ENCODE results near the gene FAM177B.

The FAM177B gene

GRCh38 chr1:222736972-222737371 is at the start of gene FAM177B:
Gene FAM177B (plus strand): TSS chr1:222737202. CDS start chr1:222746546, 9,344 bp downstream.
- DNase-seq (ENCODE audit: low read depth), result no peak

- no peak for DNase-seq (ENCODE audit: low read depth)
These were observed 46.0 kb upstream of the FAM177B start for GRCh38 chr1:222691016-222691415.

- no peak for DNase-seq (ENCODE audit: low read depth)
These were observed 42.1 kb upstream of the FAM177B start for GRCh38 chr1:222694927-222695326.

GRCh38 chr1:222696741-222697140 is 40.3 kb upstream of the FAM177B start:
- DNase-seq (ENCODE audit: low read depth), result no peak

- DNase-seq (ENCODE audit: low read depth), result no peak
These were observed 39.8 kb upstream of the FAM177B start for GRCh38 chr1:222697203-222697602.

- DNase-seq (ENCODE audit: low read depth), result no peak
These were observed 39.2 kb upstream of the FAM177B start for GRCh38 chr1:222697826-222698225.

GRCh38 chr1:222702210-222702609 is 34.8 kb upstream of the FAM177B start:
- DNase-seq (ENCODE audit: low read depth), result no peak

GRCh38 chr1:222704260-222704659 is 32.7 kb upstream of the FAM177B start:
- no peak for DNase-seq (ENCODE audit: low read depth)

GRCh38 chr1:222706815-222707214 is 30.2 kb upstream of the FAM177B start:
- DNase-seq (ENCODE audit: low read depth), result no peak

GRCh38 chr1:222709700-222710153 is 27.3 kb upstream of the FAM177B start:
- no peak for DNase-seq (ENCODE audit: low read depth)

- peak; percentile 20 for DNase-seq (ENCODE audit: low read depth)
These were observed 25.4 kb upstream of the FAM177B start for GRCh38 chr1:222711319-222712252.

- DNase-seq (ENCODE audit: low read depth), result peak; percentile 96
These were observed 24.5 kb upstream of the FAM177B start, which contains the start of the genes AIDA and BROX for GRCh38 chr1:222712253-222713090. Gene AIDA (minus strand): TSS chr1:222712491. CDS start chr1:222712317, 174 bp downstream. Gene BROX (plus strand): TSS chr1:222712564. CDS start chr1:222715700, 3,136 bp downstream.

- DNase-seq (ENCODE audit: low read depth), result peak; percentile 80
These were observed 23.7 kb upstream of the FAM177B start for GRCh38 chr1:222713091-222713961.

GRCh38 chr1:222716393-222716792 is 20.6 kb upstream of the FAM177B start:
- DNase-seq (ENCODE audit: low read depth), result no peak

GRCh38 chr1:222728746-222729145 is 8.3 kb upstream of the FAM177B start:
- no peak for DNase-seq (ENCODE audit: low read depth)

- DNase-seq (ENCODE audit: low read depth), result no peak
These were observed 6.1 kb upstream of the FAM177B start for GRCh38 chr1:222730866-222731265.

- DNase-seq (ENCODE audit: low read depth), result no peak
These were observed 4.5 kb upstream of the FAM177B start for GRCh38 chr1:222732216-222733159.

GRCh38 chr1:222734740-222735139 is 2.3 kb upstream of the FAM177B start:
- DNase-seq (ENCODE audit: low read depth), result no peak

GRCh38 chr1:222736470-222736869 is 532 bp upstream of the FAM177B start:
- no peak for DNase-seq (ENCODE audit: low read depth)

GRCh38 chr1:222739465-222739864 is 2.5 kb downstream of the FAM177B start:
- no peak for DNase-seq (ENCODE audit: low read depth)
